GM04503 (cell line): Measurements from ENCODE around the gene FAM174B.

Source experiments
- DNase-seq: peaks from one replicate; pipeline ENCODE4 v3.0.0-alpha.2; 2012; ENCODE audit warnings: low read depth

Gene FAM174B

GRCh38 chr15:92599394-92599970 lies 56.1 kb downstream of the FAM174B start:
- DNase-seq, result no peak

- no peak for DNase-seq
Measured at GRCh38 chr15:92597548-92597947, 58.0 kb downstream of the FAM174B start.

GRCh38 chr15:92596623-92597022 lies 59.0 kb downstream of the FAM174B start:
- no peak for DNase-seq

GRCh38 chr15:92595506-92596381 lies 59.8 kb downstream of the FAM174B start:
- DNase-seq, result no peak

GRCh38 chr15:92591275-92591674 lies 64.3 kb downstream of the FAM174B start:
- DNase-seq, result no peak

GRCh38 chr15:92586966-92587365 lies 68.6 kb downstream of the FAM174B start:
- DNase-seq, result no peak

- no peak for DNase-seq
Measured at GRCh38 chr15:92586383-92586942, 69.1 kb downstream of the FAM174B start.

- no peak for DNase-seq
Measured at GRCh38 chr15:92584105-92584504, 71.5 kb downstream of the FAM174B start.

- DNase-seq, result no peak
Measured at GRCh38 chr15:92583096-92584034, 72.2 kb downstream of the FAM174B start.

- DNase-seq, result no peak
Measured at GRCh38 chr15:92582206-92582605, 73.4 kb downstream of the FAM174B start.

GRCh38 chr15:92580933-92581445 lies 74.6 kb downstream of the FAM174B start:
- no peak for DNase-seq

GRCh38 chr15:92580521-92580920 lies 75.1 kb downstream of the FAM174B start:
- DNase-seq, result no peak

- DNase-seq, result no peak
Measured at GRCh38 chr15:92579931-92580470, 75.6 kb downstream of the FAM174B start.

GRCh38 chr15:92579486-92579885 lies 76.1 kb downstream of the FAM174B start:
- DNase-seq, result no peak

GRCh38 chr15:92578096-92578835 lies 77.3 kb downstream of the FAM174B start:
- no peak for DNase-seq

GRCh38 chr15:92576597-92577200 lies 78.9 kb downstream of the FAM174B start:
- no peak for DNase-seq

- DNase-seq, result no peak
Measured at GRCh38 chr15:92574566-92574965, 81.0 kb downstream of the FAM174B start.

- no peak for DNase-seq
Measured at GRCh38 chr15:92574161-92574560, 81.4 kb downstream of the FAM174B start.

- no peak for DNase-seq
Measured at GRCh38 chr15:92571824-92572223, 83.8 kb downstream of the FAM174B start.

- no peak for DNase-seq
Measured at GRCh38 chr15:92570391-92570790, 85.2 kb downstream of the FAM174B start.
